Measurements from ENCODE around the gene BGN.

DNA sequence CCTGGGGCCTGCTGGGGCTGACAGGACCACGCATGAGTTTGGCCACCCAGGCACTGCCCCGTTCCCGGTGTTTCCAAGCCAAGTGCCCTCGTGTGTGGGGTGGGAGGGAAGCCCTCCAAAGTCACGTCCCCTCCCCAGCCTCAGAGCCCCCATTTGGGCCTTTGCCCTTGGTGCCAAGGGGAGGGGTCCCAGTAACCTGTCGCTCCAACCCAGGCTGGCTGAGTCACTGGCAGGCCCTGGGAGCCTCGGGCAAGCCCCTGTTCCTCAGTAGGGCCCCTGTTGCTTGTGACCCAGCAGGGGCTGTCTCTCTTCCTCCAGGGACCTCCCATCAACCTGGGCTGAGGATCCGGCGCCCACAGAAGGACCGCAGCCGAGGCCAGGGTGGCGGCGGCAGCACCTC lies 13.7 kb upstream of the BGN start:
- TF ChIP-seq MEF2A (IDR thresholded peaks at IDR 0.05; ENCODE audit: insufficient read depth, low read depth, low read length) (no peak), CBFB (IDR thresholded peaks at IDR 0.05; ENCODE audit: low read depth) (no peak), ZBTB33 (IDR thresholded peaks at IDR 0.05) (no peak), CTCF (IDR thresholded peaks at IDR 0.05 in 2 of 3, conservative IDR thresholded peaks at IDR 0.05 in 1 of 3; ENCODE audit: control insufficient read depth in 2 of 3, extremely low read depth in 1 of 3, insufficient read depth in 1 of 3, low read depth in 3 of 3, low read length in 3 of 3) (no peak), ZNF217 (IDR thresholded peaks at IDR 0.05) (no peak), SIN3A (IDR thresholded peaks at IDR 0.05; ENCODE audit: low read depth, low read length) (no peak), POLR2AphosphoS2 (IDR thresholded peaks at IDR 0.05; ENCODE audit: low read depth, low read length) (no peak), BHLHE40 (IDR thresholded peaks at IDR 0.05; ENCODE audit: borderline replicate concordance in 1 of 2, low read depth in 2 of 2, low read length in 1 of 2) (no peak), CBX5 (IDR thresholded peaks at IDR 0.05; ENCODE audit: low read depth) (no peak), ZNF384 (IDR thresholded peaks at IDR 0.05; ENCODE audit: borderline replicate concordance, low read depth, low read length) (no peak), RCOR1 (conservative IDR thresholded peaks at IDR 0.05; ENCODE audit: low read depth, low read length) (no peak), POLR2A (IDR thresholded peaks at IDR 0.05; ENCODE audit: low read depth, low read length) (no peak), RBBP5 (conservative IDR thresholded peaks at IDR 0.05) (no peak), ZNF592 (IDR thresholded peaks at IDR 0.05) (no peak)

Measured in GM12878 (cell line).